Measurements from ENCODE around the gene BIRC7.

- no peak for TF ChIP-seq TAF1 (IDR thresholded peaks at IDR 0.05; ENCODE audit: borderline replicate concordance, low read depth, low read length)
- TF ChIP-seq POLR2A (IDR thresholded peaks at IDR 0.05; ENCODE audit: low read depth, low read length), result no peak
Observed at GRCh38 chr20:63190828-63191227, 44.9 kb upstream of the BIRC7 start.
